Measurements from ENCODE around the gene SEPHS2.
"Not testable (repeated sequence)": the region's sequence is repeated elsewhere in the genome, so short reads cannot be mapped to it uniquely, and the experiment has no call there.

SEPHS2 gene, protein sequence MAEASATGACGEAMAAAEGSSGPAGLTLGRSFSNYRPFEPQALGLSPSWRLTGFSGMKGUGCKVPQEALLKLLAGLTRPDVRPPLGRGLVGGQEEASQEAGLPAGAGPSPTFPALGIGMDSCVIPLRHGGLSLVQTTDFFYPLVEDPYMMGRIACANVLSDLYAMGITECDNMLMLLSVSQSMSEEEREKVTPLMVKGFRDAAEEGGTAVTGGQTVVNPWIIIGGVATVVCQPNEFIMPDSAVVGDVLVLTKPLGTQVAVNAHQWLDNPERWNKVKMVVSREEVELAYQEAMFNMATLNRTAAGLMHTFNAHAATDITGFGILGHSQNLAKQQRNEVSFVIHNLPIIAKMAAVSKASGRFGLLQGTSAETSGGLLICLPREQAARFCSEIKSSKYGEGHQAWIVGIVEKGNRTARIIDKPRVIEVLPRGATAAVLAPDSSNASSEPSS

DNA sequence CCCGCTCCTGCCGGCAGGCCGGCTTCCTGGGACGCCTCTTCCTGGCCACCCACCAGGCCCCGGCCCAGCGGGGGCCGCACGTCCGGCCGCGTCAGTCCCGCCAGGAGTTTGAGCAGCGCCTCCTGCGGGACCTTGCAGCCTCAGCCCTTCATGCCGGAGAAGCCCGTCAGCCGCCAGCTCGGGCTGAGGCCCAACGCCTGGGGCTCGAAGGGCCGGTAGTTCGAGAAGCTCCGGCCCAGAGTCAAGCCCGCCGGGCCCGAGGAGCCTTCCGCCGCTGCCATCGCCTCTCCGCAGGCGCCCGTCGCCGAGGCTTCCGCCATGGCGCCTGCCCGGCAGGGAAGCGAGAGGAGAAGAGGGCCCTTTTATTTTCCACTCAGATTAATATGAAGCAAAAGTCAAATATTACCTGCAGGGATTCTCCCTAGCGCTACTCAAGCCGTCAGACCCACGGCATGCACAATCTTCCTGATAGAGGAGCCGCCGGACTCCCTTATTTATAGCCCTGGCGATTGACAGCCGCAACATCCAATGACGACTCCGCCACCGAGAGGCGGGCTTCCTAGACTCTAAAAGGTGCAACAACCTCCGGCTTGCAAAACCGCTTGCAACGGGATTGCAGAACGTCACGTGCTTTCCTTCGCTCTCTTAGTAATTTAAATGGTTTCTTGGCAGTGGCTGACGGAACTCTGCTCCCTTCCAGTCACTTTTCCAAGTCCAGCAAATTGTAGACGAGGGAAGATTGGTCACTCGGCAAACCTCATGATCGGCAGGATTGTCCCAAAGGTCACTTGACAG is at the start of gene SEPHS2:
Gene SEPHS2 (minus strand): TSS at position 467 of the 795 bp plus-strand sequence. CDS start 147 bp downstream, at position 320.
- peak; percentile 97 for DNase-seq

DNA sequence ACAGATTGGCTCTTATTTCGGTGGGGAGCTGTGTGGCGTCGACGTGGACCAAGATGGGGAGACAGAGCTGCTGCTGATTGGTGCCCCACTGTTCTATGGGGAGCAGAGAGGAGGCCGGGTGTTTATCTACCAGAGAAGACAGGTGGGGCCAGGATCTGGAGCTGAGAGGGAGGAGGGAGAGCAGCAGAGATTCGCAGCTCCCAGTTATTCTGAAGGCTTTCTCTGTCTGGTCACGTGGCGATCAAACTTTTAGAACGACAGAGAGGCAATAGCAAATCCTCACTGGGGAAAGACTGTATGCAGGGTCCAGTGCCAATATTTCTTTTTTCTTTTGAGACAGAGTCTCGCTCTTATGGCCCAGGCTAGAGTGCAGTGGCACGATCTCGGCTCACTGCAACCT is 49.0 kb upstream of the SEPHS2 start:
- DNase-seq = no peak

DNA sequence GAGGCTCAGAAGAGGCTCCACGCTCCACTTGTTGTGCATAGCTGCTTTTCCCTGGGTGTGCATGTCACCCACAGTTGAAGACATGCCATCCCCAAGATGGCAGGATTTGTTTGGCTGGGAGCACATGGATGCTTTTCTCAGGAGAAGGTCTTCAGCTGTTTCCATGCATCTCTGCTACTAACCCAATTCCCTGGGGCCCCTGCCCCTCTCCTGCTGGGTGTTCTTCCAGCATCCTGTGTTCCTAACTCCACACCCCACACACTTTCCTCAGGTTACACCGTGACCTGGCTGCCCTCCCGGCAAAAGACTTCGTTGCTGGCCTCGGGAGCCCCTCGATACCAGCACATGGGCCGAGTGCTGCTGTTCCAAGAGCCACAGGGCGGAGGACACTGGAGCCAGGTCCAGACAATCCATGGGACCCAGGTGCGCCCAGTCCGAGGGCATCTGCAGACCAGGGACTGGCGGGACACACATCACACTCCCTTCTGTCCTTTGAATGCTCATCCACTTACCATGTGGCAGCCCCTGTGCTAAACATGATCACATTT is 48.3 kb upstream of the SEPHS2 start:
- DNase-seq = no peak

GRCh38 chr16:30491744-30492308 is 46.2 kb upstream of the SEPHS2 start:
- no peak for DNase-seq

DNA sequence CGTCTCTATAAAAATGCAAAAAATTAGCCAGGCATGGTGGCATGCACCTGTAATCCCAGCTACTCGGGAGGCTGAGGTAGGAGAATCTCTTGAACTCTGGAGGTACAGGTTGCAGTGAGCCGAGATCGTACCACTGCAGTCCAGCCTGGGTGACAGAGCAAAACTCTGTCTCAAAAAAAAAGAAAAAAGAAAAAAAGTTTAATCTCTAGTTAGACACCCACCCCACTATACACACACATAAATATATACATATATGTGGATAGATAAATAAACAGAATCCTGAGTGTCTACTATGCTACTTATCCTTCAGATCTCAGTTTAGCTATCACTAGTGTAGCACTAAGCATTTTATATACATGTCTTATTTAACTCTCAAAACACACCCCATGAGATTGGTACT is 45.6 kb upstream of the SEPHS2 start:
- DNase-seq = no peak

DNA sequence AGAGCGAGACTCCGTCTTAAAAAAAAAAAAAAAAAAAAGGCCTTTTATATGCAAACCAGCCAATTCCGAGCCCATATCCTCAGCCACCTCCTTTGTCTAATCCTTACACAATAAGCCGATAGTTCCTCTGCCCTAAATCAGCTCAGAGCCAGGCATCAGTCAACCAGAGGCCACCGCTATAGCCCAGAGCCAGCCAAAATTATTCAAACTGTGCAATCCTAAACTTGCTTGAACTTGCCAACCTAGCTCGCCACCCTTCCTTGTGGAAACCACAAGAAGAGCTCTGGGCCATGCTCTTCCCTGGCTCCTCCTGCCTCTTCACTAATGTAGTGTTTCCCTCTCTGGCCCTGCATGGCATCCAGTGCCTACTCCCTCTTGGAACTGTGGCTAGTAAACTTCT is 44.5 kb upstream of the SEPHS2 start:
- no peak for DNase-seq

DNA sequence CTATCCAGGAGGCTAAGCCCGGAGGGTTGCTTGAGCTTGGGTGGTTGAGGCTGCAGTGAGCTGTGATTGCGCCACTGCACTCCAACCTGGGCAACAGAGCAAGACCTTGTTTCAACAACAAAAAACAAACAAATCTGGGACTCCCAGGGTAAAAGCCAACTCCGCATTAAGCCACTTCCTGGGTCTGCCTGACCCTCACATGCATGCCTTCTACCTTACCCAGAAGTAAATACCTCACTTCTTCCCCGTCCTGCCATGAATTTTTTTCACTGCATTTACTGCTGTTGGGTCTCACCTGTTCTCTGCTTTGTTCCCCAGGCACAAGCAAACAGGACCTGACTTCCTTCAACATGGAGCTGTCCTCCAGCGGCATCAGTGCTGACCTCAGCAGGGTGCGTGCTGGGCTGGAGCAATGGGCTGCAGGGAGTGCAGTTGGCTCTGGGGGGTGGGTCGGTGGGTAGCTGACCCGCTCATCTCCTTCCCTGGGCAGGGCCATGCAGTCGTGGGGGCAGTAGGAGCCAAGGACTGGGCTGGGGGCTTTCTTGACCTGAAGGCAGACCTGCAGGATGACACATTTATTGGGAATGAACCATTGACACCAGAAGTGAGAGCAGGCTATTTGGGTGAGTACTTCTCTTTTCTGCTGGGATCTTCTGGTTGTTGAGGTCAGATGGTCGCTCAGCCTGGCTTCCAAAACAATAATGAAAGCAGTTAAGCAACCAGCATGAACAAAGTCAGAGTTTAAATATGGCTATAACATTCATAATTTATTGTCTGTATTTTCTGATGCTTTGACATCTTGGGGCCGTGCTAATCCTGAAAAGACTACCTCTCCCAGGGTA is 43.3 kb upstream of the SEPHS2 start:
- no peak for DNase-seq

- DNase-seq = no peak
These were observed 40.3 kb upstream of the SEPHS2 start for GRCh38 chr16:30485818-30486436.

DNA sequence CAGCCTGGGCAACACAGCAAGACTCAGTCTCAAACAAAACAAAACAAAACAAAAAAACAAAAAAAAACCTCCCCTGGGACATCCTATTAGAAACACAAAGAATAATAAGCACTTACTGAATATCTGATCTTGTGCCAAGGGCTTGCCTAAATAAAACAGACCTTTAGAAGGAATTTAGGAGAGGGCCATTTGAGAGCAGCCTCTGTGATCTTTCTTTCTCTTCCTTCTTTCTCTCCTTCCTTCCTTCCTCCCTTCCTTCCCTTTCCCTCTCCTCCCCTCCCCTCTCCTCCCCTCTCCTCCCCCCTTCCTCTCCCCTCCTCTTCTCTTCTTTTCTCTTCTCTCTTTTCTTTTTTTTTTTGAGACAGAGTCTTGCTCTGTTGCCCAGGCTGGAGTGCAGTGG is 39.2 kb upstream of the SEPHS2 start:
- no peak for DNase-seq

DNA sequence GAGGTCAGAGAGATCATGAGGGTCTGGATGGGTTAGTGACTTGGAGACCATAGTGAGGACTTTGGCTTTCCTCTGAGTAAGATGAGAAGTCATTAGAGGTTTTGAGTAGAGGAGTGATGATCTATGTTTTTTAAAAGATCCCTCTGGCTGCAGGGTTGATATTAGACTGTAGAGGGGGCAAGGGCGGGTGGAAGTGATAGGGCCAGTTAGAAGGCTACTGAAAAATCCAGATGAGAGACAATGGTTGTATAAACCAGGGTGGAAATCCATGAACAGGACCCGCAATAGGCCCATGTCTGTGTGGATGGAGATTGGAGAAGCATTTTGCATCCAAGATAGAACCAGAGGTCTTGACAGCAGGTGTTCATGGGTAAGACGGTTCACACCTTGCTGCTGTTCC is 36.7 kb upstream of the SEPHS2 start:
- DNase-seq = no peak

DNA sequence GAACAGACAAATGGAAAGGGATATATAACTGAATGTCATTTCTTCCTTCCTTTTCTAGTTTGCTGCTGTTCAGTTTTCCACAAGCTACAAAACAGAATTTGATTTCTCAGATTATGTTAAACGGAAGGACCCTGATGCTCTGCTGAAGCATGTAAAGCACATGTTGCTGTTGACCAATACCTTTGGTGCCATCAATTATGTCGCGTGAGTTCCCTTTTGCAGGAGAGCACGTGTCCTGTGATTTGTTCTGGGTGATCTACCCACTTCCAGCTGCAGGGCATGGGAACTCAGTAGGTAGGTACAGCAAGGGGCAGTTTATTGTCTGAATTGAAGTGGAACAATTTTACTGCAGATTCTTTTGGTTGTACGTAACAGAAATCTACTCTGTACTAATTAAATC is 35.7 kb upstream of the SEPHS2 start:
- DNase-seq = no peak

DNA sequence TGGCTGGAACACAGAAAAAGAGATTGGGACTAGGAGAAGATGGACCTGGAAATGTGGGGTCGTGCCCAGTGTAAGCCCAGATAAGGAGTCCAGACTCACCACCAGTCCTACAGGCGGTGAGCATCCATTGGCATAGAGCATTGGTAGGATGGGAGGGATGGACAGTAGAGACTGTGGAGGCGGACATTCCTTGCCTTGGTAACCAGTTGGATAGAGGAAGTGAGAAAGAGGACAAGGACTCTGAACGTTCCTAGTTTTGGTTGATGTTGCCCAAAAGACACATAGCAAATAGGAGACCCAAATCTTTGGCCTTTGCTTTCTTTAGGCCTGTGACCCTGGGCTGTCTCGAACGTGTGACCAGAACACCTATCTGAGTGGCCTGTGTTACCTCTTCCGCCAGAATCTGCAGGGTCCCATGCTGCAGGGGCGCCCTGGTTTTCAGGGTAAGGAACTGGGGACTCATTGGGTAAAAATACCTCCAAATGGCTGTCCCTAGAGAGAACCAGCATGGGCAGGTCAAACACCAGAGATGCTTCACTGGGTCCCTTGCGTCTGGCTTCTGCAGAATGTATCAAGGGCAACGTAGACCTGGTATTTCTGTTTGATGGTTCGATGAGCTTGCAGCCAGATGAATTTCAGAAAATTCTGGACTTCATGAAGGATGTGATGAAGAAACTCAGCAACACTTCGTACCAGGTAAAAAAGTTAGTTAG is 33.2 kb upstream of the SEPHS2 start:
- DNase-seq = no peak

GRCh38 chr16:30477773-30478172 is 32.1 kb upstream of the SEPHS2 start:
- not testable (repeated sequence) for DNase-seq

GRCh38 chr16:30476991-30477390 is 31.3 kb upstream of the SEPHS2 start:
- no peak for DNase-seq

DNA sequence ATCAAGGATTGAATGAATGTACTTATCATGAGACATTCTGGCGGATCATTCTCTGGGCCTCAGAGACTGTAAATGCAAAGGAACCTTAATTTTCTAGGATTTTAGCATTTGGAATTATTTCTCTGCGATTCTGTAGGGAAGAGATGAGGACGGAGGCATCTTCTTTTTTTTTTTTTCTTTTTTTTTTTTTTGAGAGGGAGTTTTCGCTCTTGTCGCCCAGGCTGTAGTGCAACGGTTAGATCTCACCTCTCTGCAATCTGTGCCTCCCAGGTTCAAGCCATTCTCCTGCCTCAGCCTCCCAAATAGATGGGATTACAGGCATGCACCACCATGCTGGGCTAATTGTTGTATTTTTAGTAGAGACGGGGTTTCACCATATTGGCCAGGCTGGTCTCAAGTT is 29.0 kb upstream of the SEPHS2 start:
- no peak for DNase-seq

DNA sequence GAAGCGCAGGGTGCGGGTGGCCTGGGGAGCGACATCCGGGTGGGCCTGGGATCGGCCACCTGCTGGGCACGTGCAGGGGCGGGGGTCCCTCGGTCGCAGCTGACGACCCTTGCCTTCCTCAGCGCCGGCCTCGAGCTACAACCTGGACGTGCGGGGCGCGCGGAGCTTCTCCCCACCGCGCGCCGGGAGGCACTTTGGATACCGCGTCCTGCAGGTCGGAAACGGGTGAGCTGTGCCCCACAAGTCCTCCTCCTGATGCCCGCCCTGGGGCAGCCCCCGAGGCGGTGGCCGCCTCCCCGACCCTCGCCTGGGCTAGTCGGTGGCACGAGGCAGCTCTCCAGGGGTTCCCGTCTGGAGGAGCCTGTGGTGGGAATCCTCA is 28.4 kb upstream of the SEPHS2 start:
- no peak for DNase-seq

DNA sequence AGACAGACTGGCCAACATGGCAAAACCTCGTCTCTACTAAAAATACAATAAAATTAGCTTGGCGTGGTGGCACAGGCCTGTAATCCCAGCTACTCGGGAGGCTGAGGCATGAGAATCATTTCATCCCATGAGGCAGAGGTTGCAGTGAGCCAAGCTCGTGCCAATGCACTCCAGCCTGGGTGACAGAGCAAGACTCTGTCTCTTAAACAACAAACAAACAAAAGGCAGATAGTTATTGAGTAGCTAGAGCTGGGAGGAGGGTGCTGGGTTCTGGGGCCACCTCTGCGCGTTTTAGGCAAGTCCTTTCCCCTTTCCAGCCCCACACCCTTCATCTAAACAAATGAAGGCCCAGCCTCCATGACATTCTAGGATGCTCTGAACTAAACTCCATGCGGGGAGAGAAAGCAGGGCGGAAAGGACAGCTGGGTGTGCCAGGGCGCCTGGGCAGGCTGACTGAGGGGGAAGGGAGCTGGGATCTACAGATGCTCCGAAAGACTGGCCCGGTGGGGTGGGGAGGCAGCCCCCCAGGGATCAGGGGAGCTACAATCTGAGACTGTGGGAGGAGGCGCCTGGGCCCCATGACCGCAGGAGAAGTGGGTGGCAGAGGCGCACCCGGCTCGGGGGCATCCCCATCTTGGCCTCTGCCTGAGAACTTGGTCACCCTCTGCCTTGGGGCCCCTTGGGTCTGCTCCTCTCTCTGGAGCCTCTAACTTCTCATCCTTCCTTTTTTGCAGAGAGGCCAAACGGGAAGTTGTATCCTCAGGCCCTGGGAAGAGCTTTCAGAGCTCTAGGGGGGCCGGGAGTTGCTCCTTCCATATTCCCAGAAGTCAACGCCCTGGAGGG is 27.8 kb upstream of the SEPHS2 start:
- DNase-seq = no peak

- no peak for DNase-seq
These were observed 26.8 kb upstream of the SEPHS2 start, which contains the start of gene ITGAL for GRCh38 chr16:30472328-30472942. Gene ITGAL, plus strand, starts transcription at chr16:30472742. Its CDS starts 96 bp downstream, at chr16:30472838.

DNA sequence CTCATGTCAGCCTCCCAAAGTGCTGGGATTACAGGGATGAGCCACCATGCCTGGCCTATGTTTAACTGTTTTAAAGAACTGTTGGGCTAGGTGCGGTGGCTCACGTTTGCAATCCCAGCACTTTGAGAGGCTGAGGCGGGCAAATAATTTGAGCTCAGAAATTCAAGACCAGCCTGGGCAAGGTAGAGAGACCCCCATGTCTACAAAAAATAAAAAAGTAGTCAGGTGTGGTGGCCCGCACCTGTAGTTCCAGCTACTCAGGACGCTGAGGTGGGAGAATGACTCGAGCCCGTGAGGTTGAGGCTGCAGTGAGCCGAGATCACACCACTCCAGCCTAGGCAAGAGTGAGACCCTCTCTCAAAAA is 24.9 kb upstream of the SEPHS2 start:
- no peak for DNase-seq

GRCh38 chr16:30470170-30470512 is 24.5 kb upstream of the SEPHS2 start:
- no peak for DNase-seq
